Fibroblast of lung (primary cell): ENCODE measurements around the gene TRIP12. TPM values are rescaled to one million over a fixed set of nuclear protein-coding genes. Genes with fewer than 3 reads are reported as not detected.

Experiments used
- DNase-seq, 2 donors: peaks; one replicate each; pipeline versions ENCODE4 v3.0.0 to v3.0.0-alpha.2; 2010; ENCODE audit warnings: low read depth in 2 of 2
- H2AFZ ChIP-seq: 2 replicates; pipeline ENCODE4 v1.5.1; 2012; ENCODE audit warnings: low read length, control low read depth, inconsistent platforms
- H3K27ac ChIP-seq: 2 replicates; pipeline ENCODE4 v1.5.1; 2011; ENCODE audit warnings: low read length, control low read depth; ENCODE audit not compliant: insufficient read depth
- H3K27me3 ChIP-seq: 2 replicates; pipeline ENCODE4 v1.5.1; 2011; ENCODE audit warnings: mild to moderate bottlenecking, low read length; ENCODE audit not compliant: control insufficient read depth, insufficient read depth
- H3K36me3 ChIP-seq: 2 replicates; pipeline ENCODE4 v1.5.1; 2011; ENCODE audit warnings: low read length; ENCODE audit not compliant: control insufficient read depth, insufficient read depth
- H3K4me1 ChIP-seq: 2 replicates; pipeline ENCODE4 v1.5.1; 2011; ENCODE audit warnings: low read length; ENCODE audit not compliant: control insufficient read depth, insufficient read depth; ENCODE audit errors: extremely low read depth
- H3K4me2 ChIP-seq: 2 replicates; pipeline ENCODE4 v1.5.1; 2011; ENCODE audit warnings: low read length, control low read depth; ENCODE audit not compliant: insufficient read depth; ENCODE audit errors: extremely low read depth
- H3K4me3 ChIP-seq, 4 experiments: fragments of 200-600 bp in 1 of 4; sonication (generic) in 1 of 4; replicated peaks in 1 of 4; 2 replicates each; pipeline ENCODE4 v1.5.1; 2011 to 2016; ENCODE audit warnings: low read length in 4 of 4, low read depth in 3 of 4, mild to moderate bottlenecking in 3 of 4, control low read depth in 2 of 4, inconsistent platforms in 1 of 4, mixed read lengths in 1 of 4; ENCODE audit not compliant: insufficient read depth in 1 of 4; ENCODE audit errors: control extremely low read depth in 1 of 4
- H3K79me2 ChIP-seq: 2 replicates; pipeline ENCODE4 v1.5.1; 2012; ENCODE audit warnings: mild to moderate bottlenecking, low read length, inconsistent platforms; ENCODE audit not compliant: control insufficient read depth, insufficient read depth
- H3K9ac ChIP-seq: 2 replicates; pipeline ENCODE4 v1.5.1; 2011; ENCODE audit warnings: mild to moderate bottlenecking, low read length, control low read depth; ENCODE audit not compliant: insufficient read depth
- H3K9me3 ChIP-seq: 2 replicates; pipeline ENCODE4 v1.5.1; 2012; ENCODE audit warnings: low read depth, low read length; ENCODE audit not compliant: control insufficient read depth, insufficient read depth
- H4K20me1 ChIP-seq: 2 replicates; pipeline ENCODE4 v1.5.1; 2011; ENCODE audit warnings: low read length; ENCODE audit not compliant: control insufficient read depth, insufficient read depth; ENCODE audit errors: extremely low read depth
- CTCF ChIP-seq, 2 donors: IDR thresholded peaks in 1 of 2; conservative IDR thresholded peaks in 1 of 2; 1 replicate in 1 of 2; 2 replicates in 1 of 2; pipeline ENCODE4 v1.5.1; 2011 to 2012; ENCODE audit warnings: low read length in 2 of 2, control low read depth in 1 of 2, inconsistent platforms in 1 of 2, low read depth in 1 of 2, mild to moderate bottlenecking in 1 of 2
- EZH2 ChIP-seq: IDR thresholded peaks from 2 replicates; pipeline ENCODE4 v1.5.1; 2012; ENCODE audit warnings: low read length, control low read depth, mild to moderate bottlenecking; ENCODE audit errors: missing control alignments
- polyA plus RNA-seq, 2 donors: library from polyadenylated mRNA; depleted of rRNA in 1 of 2; stranded (reverse) in 1 of 2; unstranded in 1 of 2; fragments of >200 nt; gene quantifications; 2 replicates each; pipeline ENCODE4 v1.2.1, GENCODE V29; 2011 to 2012; ENCODE audit warnings: missing spikeins in 1 of 2
- total RNA-seq: library from RNA; depleted of rRNA; stranded (reverse); fragments of >200 nt; gene quantifications from 2 replicates; pipeline ENCODE4 v1.2.1, GENCODE V29; 2014

Gene TRIP12
- total and polyA plus RNA-seq, 2 donors (not counting 1 experiment from before 2014, with no cell fraction given): 122 to 277 TPM

- Histone ChIP-seq H3K4me1 (no peaks in the 10 kb centered on the region), H3K27me3 (no peaks in the 10 kb centered on the region), H3K9me3 (no peaks in the 10 kb centered on the region), H3K4me3 (no peak overlapping the region), H3K27ac (no peak overlapping the region), H3K79me2 (peaks cover 91% of the 10 kb centered on the region), H3K9ac (no peak overlapping the region), H3K36me3 (peaks cover 3% of the 10 kb centered on the region), H3K4me2 (no peak overlapping the region), H2AFZ (no peak overlapping the region), H4K20me1 (peaks cover 8% of the 10 kb centered on the region)
- DNase-seq: peak in 1 of 2 donors; percentile 31
- TF ChIP-seq EZH2 (no peak), CTCF (conservative IDR thresholded peaks at IDR 0.05 in 1 of 2, IDR thresholded peaks at IDR 0.05 in 1 of 2; ENCODE audit: low read depth in 1 of 2, low read length in 2 of 2) (peak in 1 of 2 donors; percentile 49)
Observed at GRCh38 chr2:229910832-229911412, 10.9 kb downstream of the TRIP12 start.

GRCh38 chr2:229910147-229910831, 11.5 kb downstream of the TRIP12 start:
- H3K36me3 ChIP-seq: peaks cover 3% of the 10 kb centered on the region
- H3K9ac ChIP-seq: no peak overlapping the region
- no peak overlapping the region for H3K4me2 ChIP-seq
- no peak for DNase-seq
- no peak overlapping the region for H3K27ac ChIP-seq
- H3K9me3 ChIP-seq: no peaks in the 10 kb centered on the region
- H2AFZ ChIP-seq: no peak overlapping the region
- H3K4me1 ChIP-seq: no peaks in the 10 kb centered on the region
- peaks cover 91% of the 10 kb centered on the region for H3K79me2 ChIP-seq
- peaks cover 10% of the 10 kb centered on the region for H4K20me1 ChIP-seq
- no peaks in the 10 kb centered on the region for H3K27me3 ChIP-seq
- no peak for TF ChIP-seq EZH2
- TF ChIP-seq CTCF (conservative IDR thresholded peaks at IDR 0.05 in 1 of 2, IDR thresholded peaks at IDR 0.05 in 1 of 2; ENCODE audit: low read depth in 1 of 2, low read length in 2 of 2): no peak
- H3K4me3 ChIP-seq: no peak overlapping the region

GRCh38 chr2:229909090-229909489, 12.7 kb downstream of the TRIP12 start:
- H3K9me3 ChIP-seq: no peaks in the 10 kb centered on the region
- H3K4me1 ChIP-seq: no peaks in the 10 kb centered on the region
- H3K4me2 ChIP-seq: no peak overlapping the region
- no peaks in the 10 kb centered on the region for H3K27me3 ChIP-seq
- peak in 1 of 2 donors; percentile 26 for DNase-seq
- no peak overlapping the region for H3K4me3 ChIP-seq
- no peak overlapping the region for H2AFZ ChIP-seq
- no peak overlapping the region for H3K27ac ChIP-seq
- H3K79me2 ChIP-seq: peaks cover 90% of the 10 kb centered on the region
- no peak overlapping the region for H3K9ac ChIP-seq
- no peak for TF ChIP-seq EZH2
- no peak for TF ChIP-seq CTCF (conservative IDR thresholded peaks at IDR 0.05 in 1 of 2, IDR thresholded peaks at IDR 0.05 in 1 of 2; ENCODE audit: low read depth in 1 of 2, low read length in 2 of 2)
- peaks cover 3% of the 10 kb centered on the region for H3K36me3 ChIP-seq
- peaks cover 11% of the 10 kb centered on the region for H4K20me1 ChIP-seq
